IMR-90 (cell line): ENCODE results near the gene DMD. TPM values are rescaled to one million over a fixed set of nuclear protein-coding genes. Genes with fewer than 3 reads are reported as not detected.

Experiments
- ATAC-seq: fragments of 200-7000 bp; cut with Tn5 transposase; 2 replicates; pipeline ENCODE4 v1.9.1; 2020; ENCODE audit warnings: low read depth, mild to moderate bottlenecking, moderate library complexity
- BruUV-seq: library from RNA; stranded (reverse); fragments of 400-500 nt; replicated peaks from 2 replicates; lab custom pipeline; 2021; lab: Mats Ljungman, UMichigan
- CTCF ChIA-PET: fragments of 300-600 bp; formaldehyde crosslinking; extraction: SDS; loops from one replicate; lab custom pipeline; 2021; ENCODE audit warnings: antibody characterized with exemption; lab: Yijun Ruan, JAX
- POLR2A ChIA-PET: fragments of 300-600 bp; sonication (Branson Sonifier 250); formaldehyde crosslinking; loops from one replicate; lab custom pipeline; 2022; ENCODE audit warnings: antibody characterized with exemption; ENCODE audit not compliant: unreplicated experiment; lab: Charles Lee
- DNase-seq: peaks from one replicate; pipeline ENCODE4 v3.0.0; 2013
- H2AFZ ChIP-seq: replicated peaks from 2 replicates; pipeline ENCODE3; 2013; ENCODE audit warnings: low read length, mild to moderate bottlenecking; ENCODE audit not compliant: poor library complexity
- H2AK5ac ChIP-seq: 2 replicates; pipeline ENCODE4 v1.6.1; 2013; ENCODE audit warnings: low read depth, low read length, inconsistent platforms
- H2AK9ac ChIP-seq: replicated peaks from 2 replicates; pipeline ENCODE3; 2013; ENCODE audit warnings: mild to moderate bottlenecking, low read depth, low read length, moderate library complexity; ENCODE audit not compliant: poor library complexity
- H2BK120ac ChIP-seq: 2 replicates; pipeline ENCODE4 v1.6.1; 2013; ENCODE audit warnings: low read depth, low read length, inconsistent platforms
- H2BK15ac ChIP-seq: 3 replicates; pipeline ENCODE4 v1.6.1; 2013; ENCODE audit warnings: low read depth, low read length, inconsistent platforms
- H2BK20ac ChIP-seq: 2 replicates; pipeline ENCODE4 v1.6.1; 2013; ENCODE audit warnings: low read depth, mild to moderate bottlenecking, inconsistent platforms, low read length, moderate library complexity
- H2BK5ac ChIP-seq: 2 replicates; pipeline ENCODE4 v1.6.1; 2013; ENCODE audit warnings: mild to moderate bottlenecking, low read depth, low read length, inconsistent platforms; ENCODE audit not compliant: poor library complexity, severe bottlenecking
- H3K14ac ChIP-seq: replicated peaks from 2 replicates; pipeline ENCODE4 v1.6.1; 2013; ENCODE audit warnings: low read depth, low read length, inconsistent platforms
- H3K18ac ChIP-seq: 2 replicates; pipeline ENCODE4 v1.6.1; 2013; ENCODE audit warnings: low read depth, low read length, control low read depth
- H3K23ac ChIP-seq: 2 replicates; pipeline ENCODE4 v1.6.1; 2013; ENCODE audit warnings: low read depth, low read length, inconsistent platforms
- H3K27ac ChIP-seq: 2 replicates; pipeline ENCODE4 v1.5.1; 2013; ENCODE audit warnings: mild to moderate bottlenecking, control low read depth, low read length; ENCODE audit not compliant: insufficient read depth
- H3K27me3 ChIP-seq: 2 replicates; pipeline ENCODE4 v1.6.1; 2013; ENCODE audit warnings: low read length; ENCODE audit not compliant: control insufficient read depth, insufficient read depth
- H3K36me3 ChIP-seq: 2 replicates; pipeline ENCODE4 v1.6.1; 2013; ENCODE audit warnings: low read length, mixed read lengths; ENCODE audit not compliant: control insufficient read depth, insufficient read depth
- H3K4ac ChIP-seq: 2 replicates; pipeline ENCODE4 v1.6.1; 2013; ENCODE audit warnings: low read depth, low read length, inconsistent platforms
- H3K4me1 ChIP-seq: 2 replicates; pipeline ENCODE4 v1.6.1; 2013; ENCODE audit warnings: low read length, mixed read lengths; ENCODE audit not compliant: control insufficient read depth, insufficient read depth
- H3K4me2 ChIP-seq: 2 replicates; pipeline ENCODE4 v1.6.1; 2013; ENCODE audit warnings: low read depth, mild to moderate bottlenecking, control low read depth, low read length, moderate library complexity
- H3K4me3 ChIP-seq: 2 replicates; pipeline ENCODE4 v1.5.1; 2013; ENCODE audit warnings: low read depth, mild to moderate bottlenecking, control low read depth, low read length, moderate library complexity; ENCODE audit not compliant: insufficient read depth
- H3K56ac ChIP-seq: 2 replicates; pipeline ENCODE4 v1.6.1; 2013; ENCODE audit warnings: low read length, inconsistent platforms; ENCODE audit not compliant: insufficient read depth; ENCODE audit errors: extremely low read depth
- H3K79me1 ChIP-seq, 2 experiments: 2 replicates each; pipeline ENCODE4 v1.6.1; 2013; ENCODE audit warnings: low read length in 2 of 2, inconsistent platforms in 1 of 2, low read depth in 1 of 2
- H3K9ac ChIP-seq: 2 replicates; pipeline ENCODE4 v1.6.1; 2013; ENCODE audit warnings: low read depth, low read length, control low read depth
- H3K9me1 ChIP-seq: 2 replicates; pipeline ENCODE4 v1.6.1; 2013; ENCODE audit warnings: low read length, inconsistent platforms; ENCODE audit not compliant: insufficient read depth
- H3K9me3 ChIP-seq: 2 replicates; pipeline ENCODE4 v1.6.1; 2013; ENCODE audit warnings: low read length; ENCODE audit not compliant: control insufficient read depth, insufficient read depth
- H4K20me1 ChIP-seq: 2 replicates; pipeline ENCODE4 v1.6.1; 2013; ENCODE audit warnings: low read length, inconsistent platforms; ENCODE audit not compliant: insufficient read depth
- H4K5ac ChIP-seq: 2 replicates; pipeline ENCODE4 v1.6.1; 2013; ENCODE audit warnings: mild to moderate bottlenecking, low read depth, low read length, control low read depth
- H4K8ac ChIP-seq, 2 experiments: 2 replicates each; pipeline ENCODE4 v1.6.1; 2013; ENCODE audit warnings: low read depth in 2 of 2, low read length in 2 of 2, control low read depth in 1 of 2, inconsistent platforms in 1 of 2
- H4K91ac ChIP-seq: 2 replicates; pipeline ENCODE4 v1.6.1; 2013; ENCODE audit warnings: low read depth, low read length, inconsistent platforms; ENCODE audit not compliant: insufficient read depth
- CEBPB ChIP-seq: IDR thresholded peaks from 2 replicates; pipeline ENCODE4 v1.6.1; 2012; ENCODE audit warnings: low read depth, low read length, improper control_type of control experiment
- MAZ ChIP-seq: IDR thresholded peaks from 2 replicates; pipeline ENCODE4 v1.6.1; 2012; ENCODE audit warnings: low read depth, mild to moderate bottlenecking, low read length, improper control_type of control experiment, moderate library complexity, borderline replicate concordance
- RAD21 ChIP-seq: IDR thresholded peaks from 2 replicates; pipeline ENCODE4 v1.6.1; 2012; ENCODE audit warnings: low read length, improper control_type of control experiment
- WGBS, 2 experiments: methylation state at CpG; one replicate each; pipeline versions ENCODE4 v1.1.5 to v1.1.7; 2013; ENCODE audit warnings: missing lambda C conversion rate in 2 of 2; ENCODE audit not compliant: insufficient read length in 1 of 2; ENCODE audit errors: extremely low coverage in 2 of 2; 5-methylcytosine and 5-hydroxymethylcytosine counted together
- dilution Hi-C: fragments of 300-500 bp; cut with HindIII; formaldehyde crosslinking; loops from one replicate; pipeline ENCODE4 v1.14.3; 2018; ENCODE audit warnings: low sequenced_read_pairs; ENCODE audit not compliant: unreplicated experiment
- in situ Hi-C: fragments of 300-500 bp; cut with MboI; formaldehyde crosslinking; loops from 3 replicates; pipeline ENCODE4 v1.14.3; 2019; ENCODE audit warnings: low sequenced_read_pairs, inconsistent platforms, mixed read lengths
- intact Hi-C: fragments of 100-400 bp; cut with micrococcal nuclease; formaldehyde crosslinking; loops from 2 replicates; pipeline ENCODE4 v1.10.0; 2022
- polyA plus RNA-seq, 3 experiments: library from polyadenylated mRNA; depleted of rRNA; stranded (reverse); fragments of >200 nt; gene quantifications; 2 replicates each; pipeline ENCODE4 v1.2.3, GENCODE V29; 2012; ENCODE audit warnings: low replicate concordance in 1 of 3
- total RNA-seq: library from RNA; depleted of rRNA; stranded (reverse); fragments of >200 nt; gene quantifications from 2 replicates; pipeline ENCODE4 v1.2.3, GENCODE V29; 2012
- TF ChIP-seq, protein P1 (sequence below): fragments of 150-350 bp; IDR thresholded peaks from 2 replicates; pipeline ENCODE4 v1.6.1; 2016; ENCODE audit warnings: low read depth, mild to moderate bottlenecking, low read length, moderate library complexity, borderline replicate concordance

Gene DMD
- total and polyA plus RNA-seq, 2 of the 4 experiments (the other 2 are of a cell fraction) = 6.6 to 11.8 TPM

DNA sequence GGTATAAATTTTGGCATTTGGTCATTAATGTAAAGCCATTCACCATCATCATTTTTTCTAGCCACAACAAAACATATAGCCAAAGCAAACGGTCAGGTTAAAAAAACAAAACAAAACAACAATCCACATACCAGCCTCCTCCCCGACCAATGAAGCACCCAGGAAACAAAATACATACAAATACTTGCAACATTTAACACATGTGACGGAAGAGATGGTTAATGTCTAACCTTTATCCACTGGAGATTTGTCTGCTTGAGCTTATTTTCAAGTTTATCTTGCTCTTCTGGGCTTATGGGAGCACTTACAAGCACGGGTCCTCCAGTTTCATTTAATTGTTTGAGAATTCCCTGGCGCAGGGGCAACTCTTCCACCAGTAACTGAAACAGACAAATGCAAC, 1282.0 kb downstream of the DMD start:
- no peaks in the 10 kb centered on the region for H3K79me1 ChIP-seq
- no peak for ATAC-seq
- H3K9me3 ChIP-seq = no peaks in the 10 kb centered on the region
- POLR2A ChIA-PET = no interaction called here
- no peak for DNase-seq
- H3K14ac ChIP-seq = no peak overlapping the region
- no peak overlapping the region for H2AFZ ChIP-seq
- no peak overlapping the region for H4K8ac ChIP-seq
- no TSS peak for BruUV-seq
- no peaks in the 10 kb centered on the region for H4K20me1 ChIP-seq
- no peaks in the 10 kb centered on the region for H3K9me1 ChIP-seq
- H2BK5ac ChIP-seq = no peak overlapping the region
- H3K9ac ChIP-seq = no peak overlapping the region
- dilution Hi-C loops = no loop called here
- TF ChIP-seq CEBPB (no peak), RAD21 (no peak), MAZ (no peak)
- TF ChIP-seq, protein P1, sequence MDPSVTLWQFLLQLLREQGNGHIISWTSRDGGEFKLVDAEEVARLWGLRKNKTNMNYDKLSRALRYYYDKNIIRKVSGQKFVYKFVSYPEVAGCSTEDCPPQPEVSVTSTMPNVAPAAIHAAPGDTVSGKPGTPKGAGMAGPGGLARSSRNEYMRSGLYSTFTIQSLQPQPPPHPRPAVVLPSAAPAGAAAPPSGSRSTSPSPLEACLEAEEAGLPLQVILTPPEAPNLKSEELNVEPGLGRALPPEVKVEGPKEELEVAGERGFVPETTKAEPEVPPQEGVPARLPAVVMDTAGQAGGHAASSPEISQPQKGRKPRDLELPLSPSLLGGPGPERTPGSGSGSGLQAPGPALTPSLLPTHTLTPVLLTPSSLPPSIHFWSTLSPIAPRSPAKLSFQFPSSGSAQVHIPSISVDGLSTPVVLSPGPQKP = no peak
- H3K18ac ChIP-seq = no peak overlapping the region
- no peak overlapping the region for H3K4me2 ChIP-seq
- intact Hi-C loops = no loop called here
- in situ Hi-C loops = no loop called here
- H2BK20ac ChIP-seq = no peak overlapping the region
- H2BK15ac ChIP-seq = no peak overlapping the region
- WGBS, 2 experiments = 80% methylated on average over 1 of the region's 5 CpGs; no CpG with 5 or more reads in 1 of the 2 experiments
- CTCF ChIA-PET = no interaction called here
- no peak overlapping the region for H3K56ac ChIP-seq
- H3K23ac ChIP-seq = no peak overlapping the region
- no peaks in the 10 kb centered on the region for H3K4me1 ChIP-seq
- no peak overlapping the region for H2AK9ac ChIP-seq
- no peak overlapping the region for H3K27ac ChIP-seq
- H3K4ac ChIP-seq = no peak overlapping the region
- no peaks in the 10 kb centered on the region for H3K36me3 ChIP-seq
- no peak overlapping the region for H2BK120ac ChIP-seq
- H3K4me3 ChIP-seq = no peak overlapping the region
- H4K91ac ChIP-seq = no peak overlapping the region
- H3K27me3 ChIP-seq = no peaks in the 10 kb centered on the region
- H2AK5ac ChIP-seq = no peak overlapping the region
- H4K5ac ChIP-seq = no peak overlapping the region
